H1 (cell line): ENCODE measurements around the gene PREX1. TPM values are rescaled to one million over a fixed set of nuclear protein-coding genes. Genes with fewer than 3 reads are reported as not detected.

ENCODE experiments used
- CTCF ChIA-PET: fragments of 300-600 bp; sonication (Branson Sonifier 250); formaldehyde crosslinking; loops from one replicate; lab custom pipeline; 2021; ENCODE audit not compliant: partially characterized antibody; lab: Charles Lee
- POLR2A ChIA-PET: fragments of 300-600 bp; sonication (Branson Sonifier 250); formaldehyde crosslinking; loops from one replicate; lab custom pipeline; 2021; ENCODE audit warnings: inconsistent platforms; ENCODE audit not compliant: partially characterized antibody; lab: Charles Lee
- DNase-seq, 2 experiments: peaks; one replicate each; pipeline versions ENCODE4 v3.0.0 to v3.0.0-alpha.2; 2010 to 2022; ENCODE audit warnings: low spot score in 2 of 2, low read depth in 1 of 2, mixed read lengths in 1 of 2
- FAIRE-seq: peaks from 2 replicates; lab custom pipeline; 2011; peaks lifted over from hg19 to GRCh38; lab: Jason Lieb, UNC
- H2AFZ ChIP-seq: 2 replicates; pipeline ENCODE4 v1.8.1; 2012; ENCODE audit warnings: low read length, inconsistent platforms
- H2AK5ac ChIP-seq: 2 replicates; pipeline ENCODE4 v1.6.1; 2013; ENCODE audit warnings: low read depth, low read length
- H2BK120ac ChIP-seq: replicated peaks from 2 replicates; pipeline ENCODE3; 2013; ENCODE audit warnings: low read depth, low read length, inconsistent platforms
- H2BK12ac ChIP-seq: 2 replicates; pipeline ENCODE4 v1.6.1; 2013; ENCODE audit warnings: low read depth, low read length
- H2BK15ac ChIP-seq: 2 replicates; pipeline ENCODE4 v1.6.1; 2013; ENCODE audit warnings: low read length
- H2BK20ac ChIP-seq: 2 replicates; pipeline ENCODE4 v1.6.1; 2013; ENCODE audit warnings: low read length
- H2BK5ac ChIP-seq: 2 replicates; pipeline ENCODE4 v1.6.1; 2013; ENCODE audit warnings: low read depth, low read length
- H3K14ac ChIP-seq: 2 replicates; pipeline ENCODE4 v1.6.1; 2013; ENCODE audit warnings: inconsistent platforms; ENCODE audit not compliant: insufficient read length
- H3K18ac ChIP-seq: 2 replicates; pipeline ENCODE4 v1.6.1; 2013; ENCODE audit warnings: low read length; ENCODE audit errors: extremely low read depth
- H3K23ac ChIP-seq: 2 replicates; pipeline ENCODE4 v1.6.1; 2013; ENCODE audit warnings: inconsistent platforms; ENCODE audit not compliant: insufficient read length
- H3K23me2 ChIP-seq: 2 replicates; pipeline ENCODE4 v1.6.1; 2013; ENCODE audit warnings: low read depth, low read length
- H3K27ac ChIP-seq: 2 replicates; pipeline ENCODE4 v1.6.1; 2011; ENCODE audit warnings: low read depth, low read length, inconsistent platforms
- H3K27me3 ChIP-seq, 4 experiments: replicated peaks in 1 of 4; 1 replicate in 1 of 4; 2 replicates in 3 of 4; pipeline versions ENCODE4 v1.6.1 to v1.8.1; 2011 to 2013; ENCODE audit warnings: low read length in 3 of 4, mild to moderate bottlenecking in 3 of 4, inconsistent platforms in 2 of 4, mixed read lengths in 2 of 4, moderate library complexity in 1 of 4; ENCODE audit not compliant: control insufficient read depth in 3 of 4, insufficient read depth in 3 of 4; ENCODE audit errors: extremely low read depth in 1 of 4
- H3K36me3 ChIP-seq, 4 experiments: 2 replicates each; pipeline versions ENCODE4 v1.6.1 to v1.8.1; 2011 to 2013; ENCODE audit warnings: mild to moderate bottlenecking in 4 of 4, low read length in 3 of 4, moderate library complexity in 2 of 4, control low read depth in 1 of 4, inconsistent platforms in 1 of 4; ENCODE audit not compliant: insufficient read depth in 4 of 4, control insufficient read depth in 2 of 4
- H3K4ac ChIP-seq: replicated peaks from 2 replicates; pipeline ENCODE3; 2013; ENCODE audit warnings: low read length, low read depth, mixed read lengths, inconsistent platforms; ENCODE audit not compliant: insufficient read length
- H3K4me1 ChIP-seq, 4 experiments: replicated peaks in 1 of 4; 1 replicate in 1 of 4; 2 replicates in 3 of 4; pipeline versions ENCODE4 v1.6.1 to v1.8.1; 2011 to 2013; ENCODE audit warnings: low read length in 3 of 4, inconsistent platforms in 2 of 4, mixed read lengths in 1 of 4; ENCODE audit not compliant: insufficient read depth in 4 of 4, control insufficient read depth in 3 of 4
- H3K4me2 ChIP-seq, 2 experiments: 2 replicates each; pipeline versions ENCODE4 v1.6.1 to v1.8.1; 2011 to 2013; ENCODE audit warnings: low read depth in 2 of 2, low read length in 2 of 2, control low read depth in 1 of 2, inconsistent platforms in 1 of 2, mild to moderate bottlenecking in 1 of 2; ENCODE audit not compliant: insufficient read depth in 1 of 2
- H3K4me3 ChIP-seq, 4 experiments: fragments of 200-600, 300-600 bp in 1 of 4; sonication (generic), shearing (Covaris generic), sonication (Bioruptor Twin) in 1 of 4; 2 replicates each; pipeline versions ENCODE4 v1.5.1 to v1.8.1; 2011 to 2016; ENCODE audit warnings: low read length in 4 of 4, low read depth in 3 of 4, control low read depth in 2 of 4, inconsistent platforms in 2 of 4, mild to moderate bottlenecking in 2 of 4, mixed read lengths in 1 of 4, moderate library complexity in 1 of 4; ENCODE audit not compliant: insufficient read depth in 2 of 4; ENCODE audit errors: extremely low read depth in 1 of 4
- H3K56ac ChIP-seq: replicated peaks from 2 replicates; pipeline ENCODE3; 2013; ENCODE audit warnings: low read depth, mild to moderate bottlenecking, mixed read lengths, low read length, inconsistent platforms; ENCODE audit not compliant: insufficient read length
- H3K79me1 ChIP-seq: 2 replicates; pipeline ENCODE4 v1.6.1; 2013; ENCODE audit warnings: low read depth, low read length, control low read depth
- H3K79me2 ChIP-seq, 2 experiments: 2 replicates each; pipeline versions ENCODE4 v1.6.1 to v1.8.1; 2012 to 2013; ENCODE audit warnings: low read length in 2 of 2, mild to moderate bottlenecking in 2 of 2, inconsistent platforms in 1 of 2; ENCODE audit not compliant: insufficient read depth in 2 of 2, control insufficient read depth in 1 of 2
- H3K9ac ChIP-seq, 4 experiments: replicated peaks in 1 of 4; 1 replicate in 1 of 4; 2 replicates in 3 of 4; pipeline versions ENCODE4 v1.6.1 to v1.8.1; 2011 to 2013; ENCODE audit warnings: low read depth in 3 of 4, low read length in 3 of 4, control low read depth in 2 of 4, mild to moderate bottlenecking in 2 of 4, moderate library complexity in 2 of 4, inconsistent platforms in 1 of 4; ENCODE audit errors: extremely low read depth in 1 of 4
- H3K9me3 ChIP-seq, 2 experiments: 2 replicates each; pipeline versions ENCODE4 v1.6.1 to v1.8.1; 2012 to 2013; ENCODE audit warnings: mild to moderate bottlenecking in 2 of 2, moderate library complexity in 2 of 2, control low read depth in 1 of 2, inconsistent platforms in 1 of 2, low read depth in 1 of 2, low read length in 1 of 2, mixed read lengths in 1 of 2; ENCODE audit not compliant: insufficient read depth in 2 of 2
- H4K20me1 ChIP-seq, 2 experiments: replicated peaks in 1 of 2; 2 replicates each; pipeline versions ENCODE3 to v1.8.1; 2011 to 2013; ENCODE audit warnings: inconsistent platforms in 2 of 2, low read length in 2 of 2, mild to moderate bottlenecking in 1 of 2; ENCODE audit not compliant: insufficient read depth in 2 of 2, control insufficient read depth in 1 of 2
- H4K5ac ChIP-seq: 2 replicates; pipeline ENCODE4 v1.6.1; 2013; ENCODE audit warnings: low read length, low read depth, mixed read lengths, inconsistent platforms; ENCODE audit not compliant: insufficient read length
- H4K8ac ChIP-seq: 2 replicates; pipeline ENCODE4 v1.8.0; 2013; ENCODE audit warnings: mild to moderate bottlenecking, moderate library complexity, low read length, inconsistent platforms; ENCODE audit not compliant: insufficient read depth; ENCODE audit errors: extremely low read depth
- H4K91ac ChIP-seq: replicated peaks from 2 replicates; pipeline ENCODE3; 2013; ENCODE audit warnings: low read length, mixed read lengths, inconsistent platforms; ENCODE audit not compliant: insufficient read length
- BCL11A ChIP-seq, 2 experiments: IDR thresholded peaks; one replicate each; pipeline ENCODE4 v1.6.1; 2011; ENCODE audit warnings: low read depth in 2 of 2, low read length in 2 of 2, mild to moderate bottlenecking in 2 of 2
- CTCF ChIP-seq, 3 experiments: IDR thresholded peaks; 1 replicate in 2 of 3; 2 replicates in 1 of 3; pipeline versions ENCODE4 v1.5.1 to v1.6.1; 2011; ENCODE audit warnings: low read length in 3 of 3, mild to moderate bottlenecking in 3 of 3, inconsistent platforms in 2 of 3, low read depth in 1 of 3, moderate library complexity in 1 of 3; ENCODE audit not compliant: insufficient read depth in 1 of 3; ENCODE audit errors: control extremely low read depth in 1 of 3
- E2F6 ChIP-seq: IDR thresholded peaks from 2 replicates; pipeline ENCODE4 v1.6.1; 2012; ENCODE audit warnings: inconsistent platforms
- EGR1 ChIP-seq: IDR thresholded peaks from 2 replicates; pipeline ENCODE4 v1.6.1; 2011; ENCODE audit warnings: low read depth, low read length, borderline replicate concordance
- EZH2 ChIP-seq: fragments of 200-600 bp; sonication (generic); IDR thresholded peaks from 2 replicates; pipeline ENCODE4 v1.7.1; 2012; ENCODE audit warnings: low read depth, mild to moderate bottlenecking, moderate library complexity, low read length, inconsistent platforms; ENCODE audit not compliant: severe bottlenecking
- MAFK ChIP-seq: IDR thresholded peaks from 2 replicates; pipeline ENCODE4 v1.6.1; 2012; ENCODE audit warnings: low read depth, mild to moderate bottlenecking, improper control_type of control experiment, low read length
- NANOG ChIP-seq: IDR thresholded peaks from 2 replicates; pipeline ENCODE4 v1.6.1; 2011; ENCODE audit warnings: low read length, low read depth, mild to moderate bottlenecking, inconsistent platforms; ENCODE audit not compliant: insufficient read depth, poor library complexity, severe bottlenecking
- NRF1 ChIP-seq: IDR thresholded peaks from 2 replicates; pipeline ENCODE4 v1.6.1; 2011; ENCODE audit warnings: mild to moderate bottlenecking, low read depth, low read length, improper control_type of control experiment
- POLR2A ChIP-seq, 2 experiments: IDR thresholded peaks; 1 replicate in 1 of 2; 2 replicates in 1 of 2; pipeline ENCODE4 v1.6.1; 2011; ENCODE audit warnings: low read depth in 2 of 2, low read length in 2 of 2, mild to moderate bottlenecking in 2 of 2; ENCODE audit errors: control extremely low read depth in 1 of 2
- SIX5 ChIP-seq: IDR thresholded peaks from 2 replicates; pipeline ENCODE4 v1.6.1; 2011; ENCODE audit warnings: mild to moderate bottlenecking, low read depth, low read length
- SRF ChIP-seq: IDR thresholded peaks from 2 replicates; pipeline ENCODE4 v1.6.1; 2011; ENCODE audit warnings: mild to moderate bottlenecking, low read depth, low read length, moderate library complexity
- whole genome bisulfite sequencing, 2 experiments: shearing (Covaris generic) in 1 of 2; methylation state at CpG; one replicate each; pipeline versions ENCODE4 v1.1.6 to v1.1.7; 2013 to 2015; ENCODE audit warnings: low lambda C conversion rate in 2 of 2, mixed read lengths in 2 of 2, inconsistent platforms in 1 of 2, low coverage in 1 of 2, missing lambda C conversion rate in 1 of 2; ENCODE audit not compliant: insufficient replicate concordance in 2 of 2, insufficient coverage in 1 of 2, insufficient read length in 1 of 2; ENCODE audit errors: extremely low coverage in 1 of 2, missing lambda C conversion rate in 1 of 2; 5-methylcytosine and 5-hydroxymethylcytosine counted together
- polyA plus RNA-seq, 7 experiments: library from polyadenylated mRNA; depleted of rRNA in 3 of 7; stranded (reverse) in 5 of 7; unstranded in 2 of 7; fragments of >200 nt in 5 of 7; fragments of 200-250 nt in 2 of 7; gene quantifications; 1 replicate in 5 of 7; 2 replicates in 1 of 7; 4 replicates in 1 of 7; pipeline versions ENCODE4 v1.2.1 to v1.2.3, GENCODE V29; 2011 to 2013; ENCODE audit warnings: missing spikeins in 2 of 7, mixed read lengths in 2 of 7
- total RNA-seq: library from RNA; stranded (reverse); fragmentation: NEBNext Ultra II Directional; extraction: Animal tissue kit (Norgen Biotek cat#: 25700); gene quantifications from 2 replicates; pipeline ENCODE4 v1.2.1, GENCODE V29; 2021

Gene PREX1
- total and polyA plus RNA-seq, 2 of the 8 experiments (the other 6 are each of a cell fraction or from before 2014, with no cell fraction given), result 10.7 to 12.8 TPM

- Histone ChIP-seq H2BK5ac (no peak overlapping the region), H4K8ac (no peak overlapping the region; the same call in 1 of the 2 replicates), H3K56ac (no peak overlapping the region), H3K18ac (no peak overlapping the region), H3K4me2 (no peak overlapping the region), H2AK5ac (no peak overlapping the region; the same call in 1 of the 2 replicates), H2BK15ac (no peak overlapping the region), H3K9ac (no peak overlapping the region), H2BK20ac (no peak overlapping the region), H3K4ac (no peak overlapping the region), H3K23ac (no peak overlapping the region), H4K5ac (no peak overlapping the region), H3K27me3 (no peaks in the 10 kb centered on the region; a peak in 1 of 7 replicates), H3K79me1 (peaks cover 6% of the 10 kb centered on the region; the same call in 1 of the 2 replicates), H4K91ac (no peak overlapping the region), H2BK12ac (peak overlapping the region; percentile 7; the same call in 1 of the 2 replicates), H3K9me3 (no peaks in the 10 kb centered on the region), H3K14ac (no peak overlapping the region), H3K4me3 (no peak overlapping the region), H2BK120ac (no peak overlapping the region), H2AFZ (no peak overlapping the region), H3K27ac (no peak overlapping the region), H3K4me1 (peaks cover 0 to 15% (median 7%) of the 10 kb centered on the region in 4 experiments; a peak in 6 of 7 replicates), H3K79me2 (no peaks in the 10 kb centered on the region), H3K36me3 (no peaks in the 10 kb centered on the region), H4K20me1 (peaks cover 0 to 2% of the 10 kb centered on the region in 2 experiments), H3K23me2 (no peaks in the 10 kb centered on the region; the same call in none of the 2 replicates)
- ChIA-PET POLR2A (no interaction called here), CTCF (interaction anchor here (0.8 to 1.9 kb wide), 6 partner anchors 9 to 144 kb away, joined by 3 to 10 read pairs (median 4); no protein-coding TSS in a partner anchor)
- 92% methylated on average over 10 of the region's 10 CpGs; no CpG with 5 or more reads in 1 of the 2 experiments for WGBS, 2 experiments
- DNase-seq (no peak), FAIRE-seq (no peak)
- no peak for TF ChIP-seq POLR2A (IDR thresholded peaks at IDR 0.05; ENCODE audit: control extremely low read depth in 1 of 2, low read depth in 2 of 2, low read length in 2 of 2)
- TF ChIP-seq CTCF (IDR thresholded peaks at IDR 0.05; ENCODE audit: control extremely low read depth in 1 of 3, insufficient read depth in 1 of 3, low read depth in 1 of 3, low read length in 3 of 3), result no peak
- TF ChIP-seq BCL11A (IDR thresholded peaks at IDR 0.05; ENCODE audit: low read depth in 2 of 2, low read length in 2 of 2), result no peak
- TF ChIP-seq NRF1, result no peak
- no peak for TF ChIP-seq MAFK
- TF ChIP-seq EZH2, result no peak
- no peak for TF ChIP-seq E2F6
- no peak for TF ChIP-seq SIX5
- no peak for TF ChIP-seq NANOG
- no peak for TF ChIP-seq SRF
- TF ChIP-seq EGR1, result no peak
Observed at GRCh38 chr20:48801197-48801596, 26.6 kb downstream of the PREX1 start.
